K562 (cell line): Measurements from ENCODE around the gene DYTN. TPM values are rescaled to one million over a fixed set of nuclear protein-coding genes. Genes with fewer than 3 reads are reported as not detected.
"Not testable (repeated sequence)": the region's sequence is repeated elsewhere in the genome, so short reads cannot be mapped to it uniquely, and the experiment has no call there.

Source experiments
- ATAC-seq: fragments of 200-7000 bp; cut with Tn5 transposase; 3 replicates; pipeline ENCODE4 v1.9.1; 2020; ENCODE audit warnings: moderate library complexity
- BruUV-seq: library from RNA; stranded (reverse); fragments of 400-500 nt; replicated peaks from 2 replicates; lab custom pipeline; 2021; lab: Mats Ljungman, UMichigan
- CTCF ChIA-PET: fragments of 300-600 bp; formaldehyde crosslinking; extraction: SDS; loops from one replicate; lab custom pipeline; 2021; ENCODE audit warnings: low intra/inter-chr PET ratio; lab: Yijun Ruan, JAX
- POLR2A ChIA-PET: fragments of 300-600, 350-650 bp; sonication (Branson Sonifier 250); formaldehyde crosslinking; extraction: SDS; loops from one replicate; lab custom pipeline; 2021; ENCODE audit warnings: antibody characterized with exemption, inconsistent platforms; lab: Yijun Ruan, JAX
- DNase-seq, 4 experiments: peaks; one replicate each; pipeline versions ENCODE4 v3.0.0 to v3.0.0-alpha.2; 2011 to 2018; ENCODE audit warnings: low spot score in 3 of 4, mixed read lengths in 3 of 4; ENCODE audit errors: extremely low read depth in 1 of 4
- FAIRE-seq: peaks from 2 replicates; lab custom pipeline; 2011; peaks lifted over from hg19 to GRCh38; lab: Jason Lieb, UNC
- H2AFZ ChIP-seq: 2 replicates; pipeline ENCODE4 v1.6.0; 2011; ENCODE audit warnings: low read depth, low read length, control low read depth, inconsistent platforms
- H3K27ac ChIP-seq: fragments of 200-600 bp; 3 replicates; pipeline ENCODE4 v1.8.0; 2011; ENCODE audit warnings: low read depth, mild to moderate bottlenecking, control low read depth, inconsistent platforms, low read length, moderate library complexity, mixed read lengths; ENCODE audit errors: extremely low read depth
- H3K27me3 ChIP-seq, 2 experiments: fragments of 300-600 bp in 1 of 2; 2 replicates in 1 of 2; 3 replicates in 1 of 2; pipeline versions ENCODE4 v1.6.0 to v1.8.0; 2011; ENCODE audit warnings: inconsistent platforms in 2 of 2, low read length in 2 of 2, mild to moderate bottlenecking in 1 of 2, mixed read lengths in 1 of 2, moderate library complexity in 1 of 2; ENCODE audit not compliant: control insufficient read depth in 2 of 2, insufficient read depth in 2 of 2
- H3K36me3 ChIP-seq: fragments of 300-600 bp; 3 replicates; pipeline ENCODE4 v1.8.0; 2011; ENCODE audit warnings: mild to moderate bottlenecking, low read length, inconsistent platforms; ENCODE audit not compliant: control insufficient read depth, insufficient read depth
- H3K4me1 ChIP-seq, 2 experiments: fragments of 200-600 bp in 1 of 2; replicated peaks in 1 of 2; 2 replicates in 1 of 2; 3 replicates in 1 of 2; pipeline versions ENCODE4 v1.5.1 to v1.8.0; 2011; ENCODE audit warnings: inconsistent platforms in 2 of 2, low read length in 2 of 2, mild to moderate bottlenecking in 1 of 2, mixed read lengths in 1 of 2, moderate library complexity in 1 of 2; ENCODE audit not compliant: control insufficient read depth in 2 of 2, insufficient read depth in 2 of 2
- H3K4me2 ChIP-seq: 2 replicates; pipeline ENCODE4 v1.6.1; 2011; ENCODE audit warnings: low read length, control low read depth, inconsistent platforms, mixed read lengths; ENCODE audit not compliant: insufficient read depth
- H3K4me3 ChIP-seq: fragments of 200-600 bp; sonication (generic), shearing (Covaris generic); 2 replicates; pipeline ENCODE4 v1.5.1; 2016; ENCODE audit warnings: control low read depth, inconsistent platforms
- H3K79me2 ChIP-seq: fragments of 200-600 bp; 3 replicates; pipeline ENCODE4 v1.8.0; 2011; ENCODE audit warnings: low read length, inconsistent platforms; ENCODE audit not compliant: control insufficient read depth, insufficient read depth
- H3K9ac ChIP-seq, 2 experiments: 2 replicates each; pipeline versions ENCODE4 v1.6.0 to v1.6.1; 2011; ENCODE audit warnings: low read depth in 2 of 2, low read length in 2 of 2, control low read depth in 1 of 2, inconsistent platforms in 1 of 2, mild to moderate bottlenecking in 1 of 2, mixed read lengths in 1 of 2; ENCODE audit not compliant: insufficient read depth in 1 of 2
- H3K9me1 ChIP-seq: one replicate; pipeline ENCODE4 v1.6.0; 2011; ENCODE audit warnings: inconsistent platforms, mild to moderate bottlenecking, low read length, moderate library complexity; ENCODE audit not compliant: control insufficient read depth, insufficient read depth
- H3K9me3 ChIP-seq: replicated peaks from 2 replicates; pipeline ENCODE4 v1.5.1; 2011; ENCODE audit warnings: low read depth, low read length, inconsistent platforms; ENCODE audit not compliant: control insufficient read depth, insufficient read depth
- H4K20me1 ChIP-seq: replicated peaks from 2 replicates; pipeline ENCODE4 v1.6.1; 2011; ENCODE audit warnings: low read length, inconsistent platforms, mixed read lengths; ENCODE audit not compliant: control insufficient read depth, insufficient read depth
- ATF2 ChIP-seq: sonication (generic); formaldehyde crosslinking; IDR thresholded peaks from 2 replicates; pipeline ENCODE4 v1.8.1; 2022; ENCODE audit warnings: missing genetic modification reagents
- CXXC5 ChIP-seq: fragments of 250-450 bp; sonication (Bioruptor Pico); IDR thresholded peaks from 2 replicates; pipeline ENCODE4 v1.8.0; 2022; ENCODE audit warnings: inconsistent platforms, mild to moderate bottlenecking, moderate library complexity
- DDX20 ChIP-seq: fragments of 450-650 bp; IDR thresholded peaks from 2 replicates; pipeline ENCODE4 v1.6.1; 2016; ENCODE audit warnings: missing genetic modification characterization, low read depth, mild to moderate bottlenecking, missing compliant biosample characterization, moderate library complexity
- HDAC3 ChIP-seq: fragments of 450-650 bp; IDR thresholded peaks from 2 replicates; pipeline ENCODE4 v1.6.1; 2018; ENCODE audit warnings: borderline replicate concordance, mild to moderate bottlenecking, moderate library complexity; ENCODE audit not compliant: partially characterized antibody
- HNRNPLL ChIP-seq: fragments of 200-400 bp; formaldehyde crosslinking; IDR thresholded peaks from 2 replicates; pipeline ENCODE4 v1.6.1; 2017; ENCODE audit warnings: low read length, low read depth, mild to moderate bottlenecking; ENCODE audit not compliant: poor library complexity, severe bottlenecking
- NCOA1 ChIP-seq: fragments of 450-650 bp; IDR thresholded peaks from 2 replicates; pipeline ENCODE4 v1.6.1; 2016; ENCODE audit warnings: low read depth
- PHTF2 ChIP-seq: fragments of 250-450 bp; sonication (Bioruptor Pico); IDR thresholded peaks from 2 replicates; pipeline ENCODE4 v1.5.0; 2021; ENCODE audit warnings: mild to moderate bottlenecking
- PPARD ChIP-seq: fragments of 250-450 bp; sonication (Bioruptor Pico); IDR thresholded peaks from 2 replicates; pipeline ENCODE4 v1.8.0; 2022; ENCODE audit warnings: inconsistent platforms, mild to moderate bottlenecking, moderate library complexity
- SMARCA4 ChIP-seq: fragments of 450-650 bp; IDR thresholded peaks from 2 replicates; pipeline ENCODE4 v1.6.1; 2016
- TCFL5 ChIP-seq: fragments of 250-450 bp; sonication (Bioruptor Pico); conservative IDR thresholded peaks from 2 replicates; pipeline ENCODE4 v1.6.1; 2021; ENCODE audit warnings: mild to moderate bottlenecking, moderate library complexity, matching md5 sums
- ZBTB8A ChIP-seq: fragments of 450-650 bp; IDR thresholded peaks from 2 replicates; pipeline ENCODE4 v1.6.1; 2018; ENCODE audit warnings: mild to moderate bottlenecking, moderate library complexity; ENCODE audit not compliant: partially characterized antibody
- ZFP36 ChIP-seq: fragments of 150-350 bp; IDR thresholded peaks from 2 replicates; pipeline ENCODE4 v1.6.1; 2018; ENCODE audit warnings: low read length, low read depth; ENCODE audit not compliant: partially characterized antibody
- ZNF274 ChIP-seq: IDR thresholded peaks from 2 replicates; pipeline ENCODE4 v1.6.1; 2011; ENCODE audit warnings: low read depth, mild to moderate bottlenecking, low read length, moderate library complexity, borderline replicate concordance
- ZNF384 ChIP-seq: IDR thresholded peaks from 2 replicates; pipeline ENCODE4 v1.6.1; 2012; ENCODE audit warnings: low read depth, low read length, improper control_type of control experiment
- ZNF507 ChIP-seq: conservative IDR thresholded peaks from 2 replicates; pipeline ENCODE4 v1.6.1; 2017; ENCODE audit warnings: missing genetic modification characterization, missing compliant biosample characterization
- WGBS: fragments of 100-300 bp; shearing (Covaris generic); methylation state at CpG from one replicate; pipeline ENCODE4 v1.1.6; 2016; ENCODE audit warnings: low coverage, mixed read lengths; ENCODE audit not compliant: insufficient coverage; ENCODE audit errors: missing lambda C conversion rate; 5-methylcytosine and 5-hydroxymethylcytosine counted together
- in situ Hi-C: fragments of 300-500 bp; cut with MboI; formaldehyde crosslinking; loops from 4 replicates; pipeline ENCODE4 v1.15.0; 2018; ENCODE audit warnings: inconsistent platforms, mixed read lengths
- intact Hi-C: fragments of 100-400 bp; cut with micrococcal nuclease; formaldehyde crosslinking; loops from 2 replicates; pipeline ENCODE4 v1.14.2; 2022
- polyA plus RNA-seq, 8 experiments: library from polyadenylated mRNA; depleted of rRNA in 4 of 8; stranded (reverse) in 5 of 8; unstranded in 3 of 8; fragments of >200 nt; fragmentation: Nextera tagmentation in 2 of 8; fragmentation: Illumina TruSeq in 1 of 8; extraction: Ambion mirVana in 2 of 8; extraction: Trizol in 1 of 8; gene quantifications; 2 replicates each; pipeline versions ENCODE4 v1.2.1 to v1.2.3, GENCODE V29; 2011 to 2014; ENCODE audit warnings: inconsistent platforms in 1 of 8, missing spikeins in 1 of 8
- total RNA-seq, 7 experiments: library from RNA; depleted of rRNA in 6 of 7; stranded (reverse); fragments of >200 nt in 6 of 7; fragmentation: Illumina TruSeq in 2 of 7; extraction: Trizol in 2 of 7; gene quantifications; 2 replicates each; pipeline versions ENCODE4 v1.2.1 to v1.2.3, GENCODE V29; 2011 to 2021; ENCODE audit warnings: low replicate concordance in 1 of 7
- TF ChIP-seq, protein P1 (sequence below), 2 experiments: fragments of 200-800 bp in 1 of 2; sonication (Bioruptor generic) in 1 of 2; sonication (generic) in 1 of 2; formaldehyde crosslinking in 1 of 2; IDR thresholded peaks in 1 of 2; conservative IDR thresholded peaks in 1 of 2; 2 replicates each; pipeline versions ENCODE4 v1.5.0 to v1.6.1; 2016 to 2020; ENCODE audit warnings: missing compliant biosample characterization in 1 of 2, missing genetic modification characterization in 1 of 2, missing genetic modification reagents in 1 of 2
- TF ChIP-seq, protein P2 (sequence below): fragments of 450-650 bp; IDR thresholded peaks from 2 replicates; pipeline ENCODE4 v1.7.0; 2016; ENCODE audit warnings: borderline replicate concordance

DYTN gene
- total and polyA plus RNA-seq, 9 of the 15 experiments (the other 6 are each of a cell fraction or from before 2014, with no cell fraction given), result not detected

GRCh38 chr2:206716623-206717022 is 1.6 kb downstream of the DYTN start:
- CTCF ChIA-PET, result no interaction called here
- intact Hi-C loops (no loop called here), in situ Hi-C loops (no loop called here)

DNA sequence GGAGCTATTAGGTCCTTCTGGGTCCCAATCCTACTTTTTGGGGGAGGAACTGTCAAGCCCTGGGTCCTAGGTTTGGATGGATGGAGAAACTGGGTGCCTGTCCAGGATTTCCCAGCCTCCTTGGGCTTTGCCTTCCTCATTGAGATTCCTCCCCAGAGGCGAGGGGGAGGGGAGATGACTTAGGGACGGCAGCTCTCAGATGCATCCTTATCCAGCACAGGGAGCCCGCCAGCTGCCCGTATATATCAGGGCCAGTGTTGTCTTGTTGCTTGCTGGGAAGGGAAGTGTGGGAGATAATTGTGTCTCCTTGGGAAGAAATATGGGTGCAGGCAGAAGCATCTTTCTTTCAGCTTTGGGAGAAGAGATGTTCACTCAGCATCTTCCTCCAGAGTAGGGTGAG is 3.0 kb downstream of the DYTN start:
- 0% methylated on average over 2 of the region's 4 CpGs for WGBS
- H4K20me1 ChIP-seq, CTCF ChIA-PET, ATAC-seq, H3K4me2 ChIP-seq, H3K4me3 ChIP-seq, BruUV-seq, in situ Hi-C loops, H3K27me3 ChIP-seq, H2AFZ ChIP-seq, H3K36me3 ChIP-seq, H3K4me1 ChIP-seq, DNase-seq, H3K27ac ChIP-seq, FAIRE-seq, H3K79me2 ChIP-seq, intact Hi-C loops, H3K9ac ChIP-seq, H3K9me1 ChIP-seq, H3K9me3 ChIP-seq: not testable (repeated sequence)
- POLR2A ChIA-PET, result interaction anchor here (0.6 kb wide), 1 partner anchor 173 kb away, joined by 3 read pairs; no protein-coding TSS in a partner anchor

More at GRCh38 chr2:206716623-206717022, 1.6 kb downstream of the DYTN start:
- Histone ChIP-seq H3K9ac (no peak overlapping the region), H4K20me1 (no peaks in the 10 kb centered on the region), H3K9me3 (no peaks in the 10 kb centered on the region), H3K36me3 (no peaks in the 10 kb centered on the region), H3K9me1 (no peaks in the 10 kb centered on the region), H3K27me3 (no peaks in the 10 kb centered on the region; a peak in 1 of 5 replicates), H2AFZ (no peak overlapping the region), H3K4me2 (no peak overlapping the region), H3K79me2 (no peaks in the 10 kb centered on the region), H3K4me3 (no peak overlapping the region), H3K4me1 (no peaks in the 10 kb centered on the region), H3K27ac (no peak overlapping the region)
- TF ChIP-seq ZBTB8A (no peak), PPARD (CRISPR knock-in tag) (no peak), HNRNPLL (no peak), NCOA1 (no peak), ZNF507 (no peak), ATF2 (no peak), DDX20 (no peak), HDAC3 (no peak), ZNF274 (no peak), PHTF2 (CRISPR knock-in tag) (no peak), ZNF384 (no peak), CXXC5 (CRISPR knock-in tag) (no peak), SMARCA4 (no peak), ZFP36 (no peak), TCFL5 (CRISPR knock-in tag) (no peak)
- TF ChIP-seq, protein P1, sequence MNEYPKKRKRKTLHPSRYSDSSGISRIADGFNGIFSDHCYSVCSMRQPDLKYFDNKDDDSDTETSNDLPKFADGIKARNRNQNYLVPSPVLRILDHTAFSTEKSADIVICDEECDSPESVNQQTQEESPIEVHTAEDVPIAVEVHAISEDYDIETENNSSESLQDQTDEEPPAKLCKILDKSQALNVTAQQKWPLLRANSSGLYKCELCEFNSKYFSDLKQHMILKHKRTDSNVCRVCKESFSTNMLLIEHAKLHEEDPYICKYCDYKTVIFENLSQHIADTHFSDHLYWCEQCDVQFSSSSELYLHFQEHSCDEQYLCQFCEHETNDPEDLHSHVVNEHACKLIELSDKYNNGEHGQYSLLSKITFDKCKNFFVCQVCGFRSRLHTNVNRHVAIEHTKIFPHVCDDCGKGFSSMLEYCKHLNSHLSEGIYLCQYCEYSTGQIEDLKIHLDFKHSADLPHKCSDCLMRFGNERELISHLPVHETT (CRISPR knock-in tag; conservative IDR thresholded peaks at IDR 0.05 in 1 of 2, IDR thresholded peaks at IDR 0.05 in 1 of 2), result no peak
- TF ChIP-seq, protein P2, sequence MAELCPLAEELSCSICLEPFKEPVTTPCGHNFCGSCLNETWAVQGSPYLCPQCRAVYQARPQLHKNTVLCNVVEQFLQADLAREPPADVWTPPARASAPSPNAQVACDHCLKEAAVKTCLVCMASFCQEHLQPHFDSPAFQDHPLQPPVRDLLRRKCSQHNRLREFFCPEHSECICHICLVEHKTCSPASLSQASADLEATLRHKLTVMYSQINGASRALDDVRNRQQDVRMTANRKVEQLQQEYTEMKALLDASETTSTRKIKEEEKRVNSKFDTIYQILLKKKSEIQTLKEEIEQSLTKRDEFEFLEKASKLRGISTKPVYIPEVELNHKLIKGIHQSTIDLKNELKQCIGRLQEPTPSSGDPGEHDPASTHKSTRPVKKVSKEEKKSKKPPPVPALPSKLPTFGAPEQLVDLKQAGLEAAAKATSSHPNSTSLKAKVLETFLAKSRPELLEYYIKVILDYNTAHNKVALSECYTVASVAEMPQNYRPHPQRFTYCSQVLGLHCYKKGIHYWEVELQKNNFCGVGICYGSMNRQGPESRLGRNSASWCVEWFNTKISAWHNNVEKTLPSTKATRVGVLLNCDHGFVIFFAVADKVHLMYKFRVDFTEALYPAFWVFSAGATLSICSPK, result no peak
- ATAC-seq, result no peak
- no peak for DNase-seq
- 0% methylated on average over 3 of the region's 3 CpGs for WGBS
- FAIRE-seq, result no peak
- POLR2A ChIA-PET, result no interaction called here
- BruUV-seq, result no TSS peak
